GM21423 (cell line): Measurements from ENCODE around the gene ZNF221.

Experiments
- ATAC-seq: cut with Tn5 transposase; IDR thresholded peaks from one replicate; pipeline ENCODE4 v1.9.1; 2021; ENCODE audit warnings: mild to moderate bottlenecking, moderate library complexity; ENCODE audit not compliant: unreplicated experiment

Gene ZNF221

GRCh38 chr19:43956827-43957226, 5.8 kb downstream of the ZNF221 start:
- no peak for ATAC-seq

- ATAC-seq, result no peak
These were observed 6.9 kb downstream of the ZNF221 start for GRCh38 chr19:43957891-43958290.

GRCh38 chr19:43960411-43960810, 9.4 kb downstream of the ZNF221 start:
- ATAC-seq, result no peak

GRCh38 chr19:43966079-43966694, 15.2 kb downstream of the ZNF221 start:
- no peak for ATAC-seq

GRCh38 chr19:43976732-43977131, 25.7 kb downstream of the ZNF221 start:
- no peak for ATAC-seq

- ATAC-seq, result peak; percentile 7
These were observed 32.5 kb downstream of the ZNF221 start for GRCh38 chr19:43983544-43983911.

GRCh38 chr19:43983912-43984686, 33.1 kb downstream of the ZNF221 start, which contains the start of gene ZNF155:
Gene ZNF155 (plus strand): TSS chr19:43984188. CDS start chr19:43988544, 4,356 bp downstream.
- peak; percentile 88 for ATAC-seq

GRCh38 chr19:43984687-43985000, 33.6 kb downstream of the ZNF221 start:
- ATAC-seq, result no peak

GRCh38 chr19:43997631-43998290, 46.7 kb downstream of the ZNF221 start:
- no peak for ATAC-seq

- ATAC-seq, result no peak
These were observed 51.2 kb downstream of the ZNF221 start for GRCh38 chr19:44002212-44002565.

GRCh38 chr19:44002566-44003460, 51.8 kb downstream of the ZNF221 start, which contains the start of gene ZNF230:
Gene ZNF230 (plus strand): TSS chr19:44002957. CDS start chr19:44007079, 4,122 bp downstream.
- peak; percentile 90 for ATAC-seq

GRCh38 chr19:44003461-44004009, 52.5 kb downstream of the ZNF221 start:
- peak; percentile 15 for ATAC-seq

- no peak for ATAC-seq
These were observed 54.9 kb downstream of the ZNF221 start for GRCh38 chr19:44005973-44006372.

- no peak for ATAC-seq
These were observed 56.4 kb downstream of the ZNF221 start for GRCh38 chr19:44007473-44007872.

GRCh38 chr19:44010468-44010867, 59.4 kb downstream of the ZNF221 start:
- no peak for ATAC-seq
